ENCODE data around the gene LDLRAD3. TPM values are rescaled to one million over a fixed set of nuclear protein-coding genes. Genes with fewer than 3 reads are reported as not detected.

LDLRAD3 gene
- total and polyA plus RNA-seq, 5 donors = 1.8 to 7.0 (median 3.5) TPM

DNA sequence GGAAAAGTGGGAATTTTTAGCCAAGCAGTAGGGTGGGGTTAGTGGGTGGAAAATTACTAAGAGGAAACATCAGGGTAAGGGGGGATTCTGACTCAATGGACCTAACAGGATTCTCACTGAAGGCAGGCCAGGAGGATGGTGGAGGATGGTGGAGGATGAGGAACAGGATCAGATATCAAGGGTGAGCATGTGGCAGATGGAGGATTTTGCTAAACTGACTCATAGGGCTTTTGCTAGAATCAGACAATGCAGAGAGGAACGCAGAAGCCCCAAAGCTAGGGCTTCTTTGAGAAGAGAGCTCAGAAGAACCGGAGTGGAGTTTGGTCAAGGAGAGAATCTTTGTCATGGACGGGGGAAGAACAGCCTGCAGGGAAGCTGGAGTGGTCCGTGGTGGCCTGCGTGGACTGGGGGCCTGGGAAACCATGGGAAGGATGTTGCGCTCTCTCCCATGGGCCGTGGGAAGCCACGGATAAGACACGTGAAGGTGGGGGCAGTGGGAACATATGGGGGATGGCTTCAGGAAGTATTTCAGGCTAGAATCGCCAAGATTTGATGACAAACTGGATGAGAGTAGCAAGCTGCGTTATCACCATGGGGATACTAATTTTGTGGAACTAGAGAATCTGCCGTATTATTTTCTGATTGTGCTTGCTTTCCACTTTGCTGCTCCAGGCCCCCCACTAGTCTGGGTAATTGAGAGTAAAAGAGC lies 165.2 kb downstream of the LDLRAD3 start:
- peaks cover 3% of the 10 kb centered on the region for H3K27me3 ChIP-seq (ENCODE audit: control insufficient read depth, insufficient read depth)
- intact Hi-C loops (cut with DNase I) = no loop called here
- ATAC-seq (no peak), DNase-seq (no peak)
- H3K9me3 ChIP-seq (ENCODE audit: control insufficient read depth, low read length) = peaks cover 2% of the 10 kb centered on the region
- H3K4me3 ChIP-seq (ENCODE audit: low read length) = no peak overlapping the region
- H3K27ac ChIP-seq (ENCODE audit: low read length) = no peak overlapping the region
- 67% methylated on average over 12 of the region's 12 CpGs for WGBS
- peaks cover 5% of the 10 kb centered on the region for H3K4me1 ChIP-seq (ENCODE audit: control insufficient read depth, insufficient read depth, low read length)

GRCh38 chr11:36109590-36109849 lies 165.7 kb downstream of the LDLRAD3 start:
- ATAC-seq (no peak), DNase-seq (no peak)
- Histone ChIP-seq H3K4me1 (ENCODE audit: control insufficient read depth, insufficient read depth, low read length) (peaks cover 5% of the 10 kb centered on the region), H3K27ac (ENCODE audit: low read length) (no peak overlapping the region), H3K9me3 (ENCODE audit: control insufficient read depth, low read length) (peaks cover 2% of the 10 kb centered on the region), H3K27me3 (ENCODE audit: control insufficient read depth, insufficient read depth) (peaks cover 3% of the 10 kb centered on the region), H3K4me3 (ENCODE audit: low read length) (no peak overlapping the region)
- WGBS = 82% methylated on average over 3 of the region's 3 CpGs
- intact Hi-C loops (cut with DNase I) = no loop called here

GRCh38 chr11:36109850-36110606 lies 166.2 kb downstream of the LDLRAD3 start:
- ATAC-seq = no peak
- Histone ChIP-seq H3K4me3 (ENCODE audit: low read length) (no peak overlapping the region), H3K27ac (ENCODE audit: low read length) (no peak overlapping the region), H3K4me1 (ENCODE audit: control insufficient read depth, insufficient read depth, low read length) (peaks cover 4% of the 10 kb centered on the region), H3K27me3 (ENCODE audit: control insufficient read depth, insufficient read depth) (peaks cover 3% of the 10 kb centered on the region), H3K9me3 (ENCODE audit: control insufficient read depth, low read length) (peaks cover 2% of the 10 kb centered on the region)
- no peak for DNase-seq
- intact Hi-C loops (cut with DNase I) = no loop called here
- WGBS = 81% methylated on average over 6 of the region's 6 CpGs

GRCh38 chr11:36110668-36111410 lies 167.0 kb downstream of the LDLRAD3 start:
- no peaks in the 10 kb centered on the region for H3K4me1 ChIP-seq (ENCODE audit: control insufficient read depth, insufficient read depth, low read length)
- intact Hi-C loops (cut with DNase I) = no loop called here
- peaks cover under 1% of the 10 kb centered on the region for H3K9me3 ChIP-seq (ENCODE audit: control insufficient read depth, low read length)
- no peak overlapping the region for H3K27ac ChIP-seq (ENCODE audit: low read length)
- no peak for ATAC-seq
- 54% methylated on average over 9 of the region's 9 CpGs for WGBS
- peaks cover 3% of the 10 kb centered on the region for H3K27me3 ChIP-seq (ENCODE audit: control insufficient read depth, insufficient read depth)
- no peak overlapping the region for H3K4me3 ChIP-seq (ENCODE audit: low read length)
- no peak for DNase-seq

DNA sequence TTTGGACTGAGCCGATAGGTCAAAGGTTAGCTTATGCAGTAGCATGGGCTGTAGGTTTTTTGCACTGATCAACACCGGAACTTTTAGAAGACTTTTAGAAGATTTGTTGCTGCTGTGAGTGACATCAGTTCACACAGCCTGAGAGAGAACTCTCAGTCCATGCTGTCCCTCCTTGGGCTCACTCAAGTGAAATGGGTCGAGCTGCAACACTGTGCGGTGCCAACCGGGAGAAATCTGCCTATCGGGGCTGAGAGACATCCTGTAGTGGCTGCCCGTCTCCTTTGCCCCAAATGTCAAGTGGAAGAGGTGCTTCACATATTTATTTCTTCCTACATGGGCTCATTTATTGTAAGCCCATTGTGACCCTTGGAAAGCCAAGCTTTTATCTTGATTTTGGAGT lies 170.2 kb downstream of the LDLRAD3 start:
- 98% methylated on average over 7 of the region's 7 CpGs for WGBS
- Histone ChIP-seq H3K4me3 (ENCODE audit: low read length) (no peak overlapping the region), H3K4me1 (ENCODE audit: control insufficient read depth, insufficient read depth, low read length) (no peaks in the 10 kb centered on the region), H3K9me3 (ENCODE audit: control insufficient read depth, low read length) (no peaks in the 10 kb centered on the region), H3K27ac (ENCODE audit: low read length) (no peak overlapping the region), H3K27me3 (ENCODE audit: control insufficient read depth, insufficient read depth) (peaks cover 3% of the 10 kb centered on the region)
- intact Hi-C loops (cut with DNase I) = no loop called here
- no peak for ATAC-seq
- no peak for DNase-seq

GRCh38 chr11:36115378-36115801 lies 171.5 kb downstream of the LDLRAD3 start:
- Histone ChIP-seq H3K27me3 (ENCODE audit: control insufficient read depth, insufficient read depth) (peaks cover 3% of the 10 kb centered on the region), H3K4me3 (ENCODE audit: low read length) (no peak overlapping the region), H3K27ac (ENCODE audit: low read length) (no peak overlapping the region), H3K9me3 (ENCODE audit: control insufficient read depth, low read length) (no peaks in the 10 kb centered on the region), H3K4me1 (ENCODE audit: control insufficient read depth, insufficient read depth, low read length) (no peaks in the 10 kb centered on the region)
- no peak for ATAC-seq
- intact Hi-C loops (cut with DNase I) = no loop called here
- 97% methylated on average over 9 of the region's 9 CpGs for WGBS
- peak in 1 of 3 donors; percentile 27 for DNase-seq

DNA sequence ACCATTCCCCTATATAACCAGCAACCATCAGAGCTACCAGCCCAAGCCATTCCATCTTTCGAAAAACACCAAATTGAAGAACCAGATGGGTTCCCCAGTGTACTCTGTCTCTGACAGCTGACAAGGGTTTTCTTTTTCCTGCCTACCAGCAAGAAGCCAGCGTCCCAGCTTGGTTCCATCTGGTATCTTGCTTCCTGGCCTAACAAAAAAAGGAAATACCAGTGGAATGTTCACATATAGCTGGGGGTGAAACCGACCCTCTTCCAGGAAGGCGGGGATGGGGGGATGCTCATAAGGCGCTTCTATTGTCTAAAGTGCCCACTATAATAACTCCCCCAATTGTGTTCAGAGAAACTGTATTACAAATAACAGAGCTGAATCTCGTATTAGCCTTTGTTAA lies 172.3 kb downstream of the LDLRAD3 start:
- WGBS = 71% methylated on average over 6 of the region's 6 CpGs
- Histone ChIP-seq H3K4me1 (ENCODE audit: control insufficient read depth, insufficient read depth, low read length) (no peaks in the 10 kb centered on the region), H3K27ac (ENCODE audit: low read length) (no peak overlapping the region), H3K27me3 (ENCODE audit: control insufficient read depth, insufficient read depth) (peaks cover 3% of the 10 kb centered on the region), H3K9me3 (ENCODE audit: control insufficient read depth, low read length) (no peaks in the 10 kb centered on the region), H3K4me3 (ENCODE audit: low read length) (no peak overlapping the region)
- ATAC-seq (peak; percentile 33 to 52), DNase-seq (peak in 1 of 3 donors; percentile 20)
- intact Hi-C loops (cut with DNase I) = no loop called here

- no peaks in the 10 kb centered on the region for H3K4me1 ChIP-seq (ENCODE audit: control insufficient read depth, insufficient read depth, low read length)
- intact Hi-C loops (cut with DNase I) = no loop called here
- H3K9me3 ChIP-seq (ENCODE audit: control insufficient read depth, low read length) = no peaks in the 10 kb centered on the region
- DNase-seq (no peak), ATAC-seq (no peak)
- no peaks in the 10 kb centered on the region for H3K27me3 ChIP-seq (ENCODE audit: control insufficient read depth, insufficient read depth)
- WGBS = 89% methylated on average over 2 of the region's 2 CpGs
- H3K4me3 ChIP-seq (ENCODE audit: low read length) = no peak overlapping the region
- no peak overlapping the region for H3K27ac ChIP-seq (ENCODE audit: low read length)
Observed at GRCh38 chr11:36118084-36118483, 174.2 kb downstream of the LDLRAD3 start.

DNA sequence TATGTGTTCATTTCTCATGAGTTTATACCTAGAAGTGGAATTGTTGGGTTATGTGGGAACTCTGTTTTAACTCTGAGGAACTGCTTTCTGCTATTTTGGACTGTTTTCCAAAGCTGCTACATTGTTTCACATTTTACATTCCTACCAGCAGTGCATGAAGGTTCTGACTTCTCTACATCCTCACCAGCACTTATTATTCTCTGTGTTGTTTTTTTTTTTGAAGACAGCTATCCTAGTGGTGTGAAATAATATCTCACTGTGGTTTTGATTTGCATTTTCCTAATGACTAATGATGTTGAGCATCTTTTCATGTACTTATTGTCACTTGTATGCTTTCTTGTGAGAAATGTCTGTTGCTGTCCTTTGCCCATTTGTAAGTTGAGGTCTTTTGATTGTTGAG lies 175.4 kb downstream of the LDLRAD3 start:
- ATAC-seq (no peak), DNase-seq (no peak)
- Histone ChIP-seq H3K4me1 (ENCODE audit: control insufficient read depth, insufficient read depth, low read length) (no peaks in the 10 kb centered on the region), H3K4me3 (ENCODE audit: low read length) (no peak overlapping the region), H3K27me3 (ENCODE audit: control insufficient read depth, insufficient read depth) (no peaks in the 10 kb centered on the region), H3K27ac (ENCODE audit: low read length) (no peak overlapping the region), H3K9me3 (ENCODE audit: control insufficient read depth, low read length) (no peaks in the 10 kb centered on the region)
- intact Hi-C loops (cut with DNase I) = no loop called here

- 85% methylated on average over 6 of the region's 6 CpGs for whole genome bisulfite sequencing
- no peaks in the 10 kb centered on the region for H3K27me3 ChIP-seq (ENCODE audit: control insufficient read depth, insufficient read depth)
- no peaks in the 10 kb centered on the region for H3K4me1 ChIP-seq (ENCODE audit: control insufficient read depth, insufficient read depth, low read length)
- intact Hi-C loops (cut with DNase I) = loop anchor here in 1 of 4 donors (10.0 kb wide), 1 partner anchor 296 kb away; no protein-coding TSS in a partner anchor
- H3K9me3 ChIP-seq (ENCODE audit: control insufficient read depth, low read length) = no peaks in the 10 kb centered on the region
- DNase-seq = no peak
- no peak overlapping the region for H3K4me3 ChIP-seq (ENCODE audit: low read length)
- H3K27ac ChIP-seq (ENCODE audit: low read length) = no peak overlapping the region
- no peak for ATAC-seq
Observed at GRCh38 chr11:36121054-36121453, 177.2 kb downstream of the LDLRAD3 start.

DNA sequence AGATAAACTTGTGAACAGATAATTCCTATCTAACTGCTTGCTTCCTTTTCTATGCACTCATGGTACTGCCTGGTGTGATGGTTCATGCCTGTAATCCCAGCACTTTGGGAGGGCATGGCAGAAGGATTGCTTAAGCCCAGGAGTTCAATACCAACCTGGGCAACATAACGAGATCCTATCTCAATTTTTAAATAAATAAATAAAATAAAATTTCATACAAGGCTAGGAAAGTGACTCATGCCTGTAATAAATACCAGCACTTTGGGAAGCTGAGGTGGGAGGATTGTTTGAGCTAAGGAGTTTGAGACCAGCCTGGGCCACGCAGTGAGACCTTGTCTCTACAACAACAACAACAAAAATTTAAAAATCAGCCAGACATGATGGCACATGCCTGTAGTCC lies 178.8 kb downstream of the LDLRAD3 start:
- no peaks in the 10 kb centered on the region for H3K9me3 ChIP-seq (ENCODE audit: control insufficient read depth, low read length)
- no peak overlapping the region for H3K27ac ChIP-seq (ENCODE audit: low read length)
- H3K4me3 ChIP-seq (ENCODE audit: low read length) = no peak overlapping the region
- DNase-seq (no peak), ATAC-seq (no peak)
- intact Hi-C loops (cut with DNase I) = loop anchor here in 1 of 4 donors (10.0 kb wide), 1 partner anchor 298 kb away; no protein-coding TSS in a partner anchor
- no peaks in the 10 kb centered on the region for H3K27me3 ChIP-seq (ENCODE audit: control insufficient read depth, insufficient read depth)
- WGBS = 91% methylated on average over 2 of the region's 2 CpGs
- no peaks in the 10 kb centered on the region for H3K4me1 ChIP-seq (ENCODE audit: control insufficient read depth, insufficient read depth, low read length)

All from right cardiac atrium (tissue), 5 donors.